Osteoblast (primary cell): ENCODE data around the gene TMBIM6. TPM values are rescaled to one million over a fixed set of nuclear protein-coding genes. Genes with fewer than 3 reads are reported as not detected.
A peak's percentile ranks its signal among the peaks of the same experiment; 100 is the strongest.

ENCODE experiments used
- DNase-seq: peaks from one replicate; pipeline ENCODE4 v3.0.0; 2011; ENCODE audit warnings: low spot score, mixed read lengths; ENCODE audit not compliant: insufficient read length; ENCODE audit errors: missing footprints
- H2AFZ ChIP-seq: 2 replicates; pipeline ENCODE4 v1.6.0; 2011; ENCODE audit warnings: mild to moderate bottlenecking, low read length
- H3K27ac ChIP-seq: 2 replicates; pipeline ENCODE4 v1.5.1; 2011; ENCODE audit warnings: mild to moderate bottlenecking, low read depth, low read length, moderate library complexity
- H3K27me3 ChIP-seq: 2 replicates; pipeline ENCODE4 v1.6.0; 2012; ENCODE audit warnings: mild to moderate bottlenecking, control low read depth, inconsistent platforms, low read length, moderate library complexity; ENCODE audit not compliant: insufficient read depth
- H3K36me3 ChIP-seq: 2 replicates; pipeline ENCODE4 v1.5.1; 2011; ENCODE audit warnings: mild to moderate bottlenecking, low read length, control low read depth, moderate library complexity; ENCODE audit not compliant: insufficient read depth
- H3K4me1 ChIP-seq: 2 replicates; pipeline ENCODE4 v1.5.1; 2011; ENCODE audit warnings: mild to moderate bottlenecking, low read length, control low read depth, moderate library complexity; ENCODE audit not compliant: insufficient read depth
- H3K4me2 ChIP-seq: 2 replicates; pipeline ENCODE4 v1.6.0; 2011; ENCODE audit warnings: mild to moderate bottlenecking, low read length; ENCODE audit not compliant: insufficient read depth
- H3K4me3 ChIP-seq: fragments of 200-600 bp; sonication (generic); 3 replicates; pipeline ENCODE4 v1.5.1; 2012; ENCODE audit warnings: mild to moderate bottlenecking, low read length, inconsistent platforms; ENCODE audit not compliant: insufficient read depth
- H3K79me2 ChIP-seq: 2 replicates; pipeline ENCODE4 v1.6.0; 2012; ENCODE audit warnings: mild to moderate bottlenecking, low read length, control low read depth, inconsistent platforms; ENCODE audit not compliant: insufficient read depth
- H3K9me3 ChIP-seq: 2 replicates; pipeline ENCODE4 v1.5.1; 2011; ENCODE audit warnings: low read depth, low read length, control low read depth
- H4K20me1 ChIP-seq: 2 replicates; pipeline ENCODE4 v1.6.0; 2012; ENCODE audit warnings: mild to moderate bottlenecking, low read length, control low read depth; ENCODE audit not compliant: insufficient read depth
- CTCF ChIP-seq: IDR thresholded peaks from 2 replicates; pipeline ENCODE4 v1.5.1; 2011; ENCODE audit warnings: mild to moderate bottlenecking, low read depth, low read length, moderate library complexity; ENCODE audit errors: extremely low read depth
- total RNA-seq: library from RNA; depleted of rRNA; stranded (reverse); fragments of >200 nt; gene quantifications from 2 replicates; pipeline ENCODE4 v1.2.3, GENCODE V29; 2012

Gene TMBIM6
- total RNA-seq, 1 donor = 398 TPM

DNA sequence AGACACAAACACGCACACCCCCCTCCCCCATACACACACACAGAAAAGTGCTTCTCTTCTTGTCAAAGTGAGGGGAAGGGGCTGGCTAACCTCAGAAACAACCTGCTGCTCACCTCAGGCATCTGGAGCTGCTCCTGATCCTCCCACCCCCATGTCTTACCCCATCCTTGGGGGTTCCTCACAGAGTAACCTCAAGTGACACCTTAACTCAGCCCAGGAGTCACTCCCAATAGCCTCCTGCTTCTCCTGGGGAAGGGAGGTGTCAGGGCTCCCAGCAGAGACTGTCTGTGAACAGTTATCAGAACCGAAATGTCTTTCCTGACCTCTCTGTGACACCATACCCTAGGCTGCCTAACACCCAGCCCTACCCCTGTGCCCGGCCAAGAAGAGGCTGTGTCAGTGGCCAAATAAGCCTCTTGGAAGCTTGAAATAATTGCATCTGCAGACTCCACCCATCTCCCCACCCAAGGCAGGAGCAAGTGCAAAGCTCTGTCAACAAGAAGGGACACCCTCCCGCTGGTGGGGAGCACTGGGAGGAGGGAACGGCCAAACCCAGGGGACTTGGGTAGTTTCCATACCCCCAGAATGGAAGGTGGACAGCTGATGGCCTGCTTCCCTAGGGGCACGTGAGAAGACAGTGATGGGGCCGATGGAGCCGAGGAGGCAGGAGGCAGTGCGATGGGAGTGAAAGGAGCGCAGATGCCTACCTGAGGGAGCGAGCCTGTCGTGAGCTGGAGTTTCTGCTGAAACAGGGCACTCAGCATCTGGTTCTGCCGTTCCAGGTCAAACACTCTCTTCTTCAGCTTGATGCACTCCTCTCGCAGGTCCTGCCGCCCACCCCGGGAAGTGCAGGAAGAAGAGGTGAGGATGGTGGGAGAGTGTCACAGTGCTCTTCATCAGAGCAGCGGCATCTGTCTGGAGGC is 60.0 kb downstream of the TMBIM6 start:
- Histone ChIP-seq H3K27me3 (no peaks in the 10 kb centered on the region), H2AFZ (no peak overlapping the region), H3K4me2 (no peak overlapping the region), H3K27ac (no peak overlapping the region), H4K20me1 (peaks cover 41% of the 10 kb centered on the region), H3K4me3 (no peak overlapping the region), H3K4me1 (no peaks in the 10 kb centered on the region), H3K79me2 (peaks cover 12% of the 10 kb centered on the region), H3K9me3 (no peaks in the 10 kb centered on the region), H3K36me3 (peaks cover 80% of the 10 kb centered on the region)
- TF ChIP-seq CTCF = no peak
- DNase-seq = peak; percentile 66

GRCh38 chr12:49803693-49804450 is 62.5 kb downstream of the TMBIM6 start:
- Histone ChIP-seq H3K4me1 (peaks cover 4% of the 10 kb centered on the region), H3K9me3 (no peaks in the 10 kb centered on the region), H3K4me2 (no peak overlapping the region), H3K36me3 (peaks cover 64% of the 10 kb centered on the region), H3K79me2 (peaks cover 36% of the 10 kb centered on the region), H3K27ac (no peak overlapping the region), H4K20me1 (peaks cover 66% of the 10 kb centered on the region), H3K4me3 (no peak overlapping the region), H2AFZ (no peak overlapping the region), H3K27me3 (no peaks in the 10 kb centered on the region)
- peak; percentile 58 for DNase-seq
- no peak for TF ChIP-seq CTCF

DNA sequence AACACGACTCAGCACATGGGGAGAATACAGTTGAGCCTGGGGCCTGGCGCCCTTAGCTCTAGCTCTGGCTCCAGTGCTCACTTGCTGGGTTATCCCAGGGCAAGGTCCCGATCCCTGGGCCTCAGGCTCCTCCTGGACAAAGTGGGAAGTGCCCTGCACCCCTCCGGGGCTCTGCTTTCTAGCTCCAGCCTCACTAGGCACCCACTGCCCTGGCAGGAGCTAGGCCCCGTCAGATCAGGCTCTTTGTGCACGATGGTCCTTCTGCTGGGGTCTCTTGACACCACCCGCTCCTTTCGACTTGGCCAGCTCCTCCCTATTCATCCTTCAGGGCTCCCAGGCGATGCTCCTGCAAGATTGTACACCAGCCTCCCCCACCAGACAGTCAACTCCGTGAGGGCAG is 63.5 kb downstream of the TMBIM6 start:
- Histone ChIP-seq H3K4me3 (no peak overlapping the region), H4K20me1 (peaks cover 70% of the 10 kb centered on the region), H2AFZ (no peak overlapping the region), H3K36me3 (peaks cover 59% of the 10 kb centered on the region), H3K27me3 (no peaks in the 10 kb centered on the region), H3K27ac (no peak overlapping the region), H3K9me3 (no peaks in the 10 kb centered on the region), H3K4me2 (no peak overlapping the region), H3K79me2 (peaks cover 46% of the 10 kb centered on the region), H3K4me1 (peaks cover 11% of the 10 kb centered on the region)
- no peak for TF ChIP-seq CTCF
- DNase-seq = peak; percentile 17

DNA sequence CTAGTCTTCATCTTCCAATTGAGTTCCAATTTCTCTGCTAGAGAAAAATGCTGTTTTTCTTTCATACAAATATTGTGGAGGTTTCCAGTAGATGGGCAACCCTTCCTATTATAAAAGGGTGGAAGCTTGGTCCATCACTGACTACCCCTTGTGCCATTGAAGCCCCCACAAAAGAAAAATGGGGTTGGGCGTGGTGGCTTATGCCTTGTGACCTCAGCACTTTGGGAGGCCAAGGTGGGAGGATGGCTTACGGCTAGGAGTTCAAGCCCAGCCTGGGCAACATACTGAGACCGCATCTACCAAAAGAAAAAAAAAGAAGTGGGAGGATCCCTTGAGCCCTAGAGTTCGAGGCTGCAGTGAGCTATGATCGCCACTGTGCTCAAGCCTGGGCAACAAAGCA is 64.1 kb downstream of the TMBIM6 start:
- Histone ChIP-seq H3K4me2 (no peak overlapping the region), H3K4me1 (peaks cover 11% of the 10 kb centered on the region), H3K27me3 (no peaks in the 10 kb centered on the region), H3K79me2 (peaks cover 51% of the 10 kb centered on the region), H2AFZ (no peak overlapping the region), H3K4me3 (no peak overlapping the region), H3K9me3 (no peaks in the 10 kb centered on the region), H4K20me1 (peaks cover 71% of the 10 kb centered on the region), H3K27ac (no peak overlapping the region), H3K36me3 (peaks cover 55% of the 10 kb centered on the region)
- DNase-seq = no peak
- no peak for TF ChIP-seq CTCF
